HEK293 (cell line): ENCODE measurements around the gene LZTR1.

Experiments
- CTCF ChIA-PET: fragments of 350-600 bp; formaldehyde crosslinking; extraction: SDS; loops from one replicate; lab custom pipeline; 2021; ENCODE audit warnings: antibody characterized with exemption; lab: Yijun Ruan, JAX
- POLR2A ChIA-PET: fragments of 300-600 bp; formaldehyde crosslinking; extraction: SDS; loops from one replicate; lab custom pipeline; 2020; ENCODE audit warnings: antibody characterized with exemption, inconsistent platforms; lab: Yijun Ruan, JAX
- H3K27ac ChIP-seq: fragments of 200-500 bp; sonication (Bioruptor generic); 2 replicates; pipeline ENCODE4 v1.5.1; 2014; ENCODE audit warnings: low read depth, low read length, control low read depth, inconsistent platforms; ENCODE audit errors: extremely low read depth
- H3K36me3 ChIP-seq, 2 experiments: fragments of 200-500 bp in 1 of 2; sonication (Bioruptor generic) in 1 of 2; 1 replicate in 1 of 2; 2 replicates in 1 of 2; pipeline ENCODE4 v1.5.1; 2014 to 2017; ENCODE audit warnings: inconsistent platforms in 2 of 2, low read length in 2 of 2; ENCODE audit not compliant: control insufficient read depth in 2 of 2, insufficient read depth in 1 of 2
- H3K4me1 ChIP-seq: fragments of 200-500 bp; sonication (Bioruptor generic); 2 replicates; pipeline ENCODE4 v1.5.1; 2014; ENCODE audit warnings: mild to moderate bottlenecking, low read length, inconsistent platforms; ENCODE audit not compliant: control insufficient read depth, insufficient read depth
- H3K4me3 ChIP-seq: 2 replicates; pipeline ENCODE4 v1.5.1; 2011; ENCODE audit warnings: low read depth, mild to moderate bottlenecking, control low read depth, low read length, moderate library complexity
- H3K9me3 ChIP-seq: fragments of 200-500 bp; sonication (Bioruptor generic); 2 replicates; pipeline ENCODE4 v1.5.1; 2014; ENCODE audit warnings: low read depth, low read length, inconsistent platforms; ENCODE audit not compliant: control insufficient read depth, insufficient read depth
- EGR2 ChIP-seq: fragments of 450-650 bp; formaldehyde crosslinking; IDR thresholded peaks from 2 replicates; pipeline ENCODE4 v1.5.1; 2016; ENCODE audit warnings: low read depth, missing biosample characterization, missing genetic modification characterization
- GLIS1 ChIP-seq: fragments of 450-650 bp; formaldehyde crosslinking; IDR thresholded peaks from 2 replicates; pipeline ENCODE4 v1.5.1; 2016; ENCODE audit warnings: missing biosample characterization, missing genetic modification characterization
- HOXD13 ChIP-seq: sonication (generic); formaldehyde crosslinking; IDR thresholded peaks from 2 replicates; pipeline ENCODE4 v1.8.0; 2022; ENCODE audit warnings: missing genetic modification reagents, borderline replicate concordance
- KLF8 ChIP-seq: fragments of 450-650 bp; formaldehyde crosslinking; IDR thresholded peaks from 2 replicates; pipeline ENCODE4 v1.5.1; 2016; ENCODE audit warnings: missing biosample characterization, missing genetic modification characterization
- MZF1 ChIP-seq: fragments of 450-650 bp; formaldehyde crosslinking; IDR thresholded peaks from 2 replicates; pipeline ENCODE4 v1.5.1; 2017; ENCODE audit warnings: missing biosample characterization, missing genetic modification characterization, borderline replicate concordance
- OVOL3 ChIP-seq: fragments of 450-650 bp; formaldehyde crosslinking; IDR thresholded peaks from 2 replicates; pipeline ENCODE4 v1.5.1; 2016; ENCODE audit warnings: missing biosample characterization, missing genetic modification characterization
- SP3 ChIP-seq: fragments of 450-650 bp; formaldehyde crosslinking; IDR thresholded peaks from 2 replicates; pipeline ENCODE4 v1.5.1; 2016; ENCODE audit warnings: missing biosample characterization, missing genetic modification characterization
- ZBTB1 ChIP-seq: fragments of 450-650 bp; formaldehyde crosslinking; IDR thresholded peaks from 2 replicates; pipeline ENCODE4 v1.5.1; 2016; ENCODE audit warnings: missing biosample characterization, missing genetic modification characterization
- ZBTB8A ChIP-seq: fragments of 450-650 bp; formaldehyde crosslinking; IDR thresholded peaks from 2 replicates; pipeline ENCODE4 v1.5.1; 2016; ENCODE audit warnings: missing biosample characterization, missing genetic modification characterization
- ZFP69B ChIP-seq: fragments of 450-650 bp; formaldehyde crosslinking; IDR thresholded peaks from 2 replicates; pipeline ENCODE4 v1.5.1; 2016; ENCODE audit warnings: missing biosample characterization, missing genetic modification characterization
- ZNF155 ChIP-seq: fragments of 450-650 bp; formaldehyde crosslinking; IDR thresholded peaks from 2 replicates; pipeline ENCODE4 v1.5.1; 2016; ENCODE audit warnings: missing biosample characterization, missing genetic modification characterization
- ZNF157 ChIP-seq: fragments of 450-650 bp; formaldehyde crosslinking; IDR thresholded peaks from 2 replicates; pipeline ENCODE4 v1.5.1; 2016; ENCODE audit warnings: missing biosample characterization, missing genetic modification characterization
- ZNF184 ChIP-seq: fragments of 450-650 bp; IDR thresholded peaks from 2 replicates; pipeline ENCODE4 v1.5.1; 2018; ENCODE audit warnings: missing biosample characterization, mild to moderate bottlenecking, missing genetic modification characterization
- ZNF521 ChIP-seq: fragments of 450-650 bp; formaldehyde crosslinking; IDR thresholded peaks from 2 replicates; pipeline ENCODE4 v1.5.1; 2017; ENCODE audit warnings: missing biosample characterization, mild to moderate bottlenecking, missing genetic modification characterization
- ZNF530 ChIP-seq: fragments of 450-650 bp; formaldehyde crosslinking; IDR thresholded peaks from 2 replicates; pipeline ENCODE4 v1.5.1; 2016; ENCODE audit warnings: low read depth, missing biosample characterization, missing genetic modification characterization
- ZNF555 ChIP-seq: fragments of 450-650 bp; formaldehyde crosslinking; conservative IDR thresholded peaks from 2 replicates; pipeline ENCODE4 v1.5.1; 2017; ENCODE audit warnings: missing biosample characterization, mild to moderate bottlenecking, missing genetic modification characterization, inconsistent platforms
- ZNF624 ChIP-seq: fragments of 450-650 bp; formaldehyde crosslinking; IDR thresholded peaks from 2 replicates; pipeline ENCODE4 v1.5.1; 2017; ENCODE audit warnings: missing biosample characterization, missing genetic modification characterization
- ZNF626 ChIP-seq: fragments of 450-650 bp; sonication (Bioruptor Pico); formaldehyde crosslinking; IDR thresholded peaks from 2 replicates; pipeline ENCODE4 v1.5.1; 2018; ENCODE audit warnings: missing biosample characterization, missing genetic modification characterization, inconsistent platforms
- ZNF707 ChIP-seq: fragments of 450-650 bp; formaldehyde crosslinking; IDR thresholded peaks from 2 replicates; pipeline ENCODE4 v1.5.1; 2016; ENCODE audit warnings: missing biosample characterization, missing genetic modification characterization
- ZSCAN23 ChIP-seq: fragments of 450-650 bp; formaldehyde crosslinking; IDR thresholded peaks from 2 replicates; pipeline ENCODE4 v1.5.1; 2016; ENCODE audit warnings: missing biosample characterization, missing genetic modification characterization
- ZXDB ChIP-seq: fragments of 450-650 bp; formaldehyde crosslinking; IDR thresholded peaks from 2 replicates; pipeline ENCODE4 v1.5.1; 2016; ENCODE audit warnings: missing biosample characterization, missing genetic modification characterization
- TF ChIP-seq, protein P1 (sequence below): fragments of 450-650 bp; formaldehyde crosslinking; IDR thresholded peaks from 2 replicates; pipeline ENCODE4 v1.5.1; 2016; ENCODE audit warnings: missing biosample characterization, missing genetic modification characterization
- TF ChIP-seq, protein P2 (sequence below): IDR thresholded peaks from 2 replicates; pipeline ENCODE4 v1.6.1; 2011; ENCODE audit warnings: mild to moderate bottlenecking, low read depth, low read length, borderline replicate concordance
- TF ChIP-seq, protein P3 (sequence below): fragments of 450-650 bp; formaldehyde crosslinking; IDR thresholded peaks from 2 replicates; pipeline ENCODE4 v1.5.1; 2017; ENCODE audit warnings: missing biosample characterization, missing genetic modification characterization
- TF ChIP-seq, protein P4 (sequence below): fragments of 450-650 bp; formaldehyde crosslinking; IDR thresholded peaks from 2 replicates; pipeline ENCODE4 v1.5.1; 2017; ENCODE audit warnings: missing biosample characterization, missing genetic modification characterization

LZTR1 gene

DNA sequence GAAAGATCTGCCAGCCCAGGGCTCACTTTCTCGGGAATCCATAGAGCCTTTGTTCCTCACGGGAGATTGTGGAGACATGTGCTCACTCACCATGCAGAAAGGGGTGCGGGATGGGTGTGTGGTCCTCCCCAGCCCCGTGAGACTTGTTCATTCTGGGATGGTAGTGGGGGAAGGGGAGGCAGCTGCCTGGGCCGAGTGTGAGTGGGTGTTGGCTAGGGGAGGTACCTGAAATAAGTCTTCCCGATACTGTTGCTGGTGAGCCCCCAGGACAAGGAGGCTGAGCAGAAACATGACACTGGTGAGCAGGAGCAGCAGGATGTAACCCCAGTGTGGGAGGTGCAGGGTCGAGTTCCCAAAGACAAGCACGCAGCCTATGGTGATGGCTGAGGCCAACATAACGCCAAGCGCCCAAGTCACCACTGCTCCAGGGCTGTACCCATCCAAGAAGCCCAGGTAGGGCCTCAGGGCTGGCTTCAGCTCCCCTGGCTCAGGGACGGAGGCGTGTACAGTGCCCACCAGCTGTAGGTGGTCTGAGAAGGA lies 47.5 kb downstream of the LZTR1 start:
- CTCF ChIA-PET = interaction anchor here (1.2 kb wide), 1 partner anchor 9 kb away, joined by 3 read pairs; no protein-coding TSS in a partner anchor
- TF ChIP-seq ZNF521 (tag by site-specific recombination) (no peak), ZFP69B (tag by site-specific recombination) (no peak), ZNF530 (no peak), OVOL3 (tag by site-specific recombination) (no peak), EGR2 (tag by site-specific recombination) (0 out of 2 replicates have a peak, but pooled peaks have one; percentile 34)
- TF ChIP-seq, protein P1, sequence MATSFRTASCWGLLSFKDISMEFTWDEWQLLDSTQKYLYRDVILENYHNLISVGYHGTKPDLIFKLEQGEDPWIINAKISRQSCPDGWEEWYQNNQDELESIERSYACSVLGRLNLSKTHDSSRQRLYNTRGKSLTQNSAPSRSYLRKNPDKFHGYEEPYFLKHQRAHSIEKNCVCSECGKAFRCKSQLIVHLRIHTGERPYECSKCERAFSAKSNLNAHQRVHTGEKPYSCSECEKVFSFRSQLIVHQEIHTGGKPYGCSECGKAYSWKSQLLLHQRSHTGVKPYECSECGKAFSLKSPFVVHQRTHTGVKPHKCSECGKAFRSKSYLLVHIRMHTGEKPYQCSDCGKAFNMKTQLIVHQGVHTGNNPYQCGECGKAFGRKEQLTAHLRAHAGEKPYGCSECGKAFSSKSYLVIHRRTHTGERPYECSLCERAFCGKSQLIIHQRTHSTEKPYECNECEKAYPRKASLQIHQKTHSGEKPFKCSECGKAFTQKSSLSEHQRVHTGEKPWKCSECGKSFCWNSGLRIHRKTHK (tag by site-specific recombination) = no peak
- TF ChIP-seq, protein P2, sequence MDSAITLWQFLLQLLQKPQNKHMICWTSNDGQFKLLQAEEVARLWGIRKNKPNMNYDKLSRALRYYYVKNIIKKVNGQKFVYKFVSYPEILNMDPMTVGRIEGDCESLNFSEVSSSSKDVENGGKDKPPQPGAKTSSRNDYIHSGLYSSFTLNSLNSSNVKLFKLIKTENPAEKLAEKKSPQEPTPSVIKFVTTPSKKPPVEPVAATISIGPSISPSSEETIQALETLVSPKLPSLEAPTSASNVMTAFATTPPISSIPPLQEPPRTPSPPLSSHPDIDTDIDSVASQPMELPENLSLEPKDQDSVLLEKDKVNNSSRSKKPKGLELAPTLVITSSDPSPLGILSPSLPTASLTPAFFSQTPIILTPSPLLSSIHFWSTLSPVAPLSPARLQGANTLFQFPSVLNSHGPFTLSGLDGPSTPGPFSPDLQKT = no peak
- TF ChIP-seq, protein P3, sequence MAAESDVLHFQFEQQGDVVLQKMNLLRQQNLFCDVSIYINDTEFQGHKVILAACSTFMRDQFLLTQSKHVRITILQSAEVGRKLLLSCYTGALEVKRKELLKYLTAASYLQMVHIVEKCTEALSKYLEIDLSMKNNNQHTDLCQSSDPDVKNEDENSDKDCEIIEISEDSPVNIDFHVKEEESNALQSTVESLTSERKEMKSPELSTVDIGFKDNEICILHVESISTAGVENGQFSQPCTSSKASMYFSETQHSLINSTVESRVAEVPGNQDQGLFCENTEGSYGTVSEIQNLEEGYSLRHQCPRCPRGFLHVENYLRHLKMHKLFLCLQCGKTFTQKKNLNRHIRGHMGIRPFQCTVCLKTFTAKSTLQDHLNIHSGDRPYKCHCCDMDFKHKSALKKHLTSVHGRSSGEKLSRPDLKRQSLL (tag by site-specific recombination) = no peak
- POLR2A ChIA-PET = interaction anchor here (1.3 kb wide), 1 partner anchor 28 kb away, joined by 3 read pairs; the partner anchor contains the start of gene THAP7

DNA sequence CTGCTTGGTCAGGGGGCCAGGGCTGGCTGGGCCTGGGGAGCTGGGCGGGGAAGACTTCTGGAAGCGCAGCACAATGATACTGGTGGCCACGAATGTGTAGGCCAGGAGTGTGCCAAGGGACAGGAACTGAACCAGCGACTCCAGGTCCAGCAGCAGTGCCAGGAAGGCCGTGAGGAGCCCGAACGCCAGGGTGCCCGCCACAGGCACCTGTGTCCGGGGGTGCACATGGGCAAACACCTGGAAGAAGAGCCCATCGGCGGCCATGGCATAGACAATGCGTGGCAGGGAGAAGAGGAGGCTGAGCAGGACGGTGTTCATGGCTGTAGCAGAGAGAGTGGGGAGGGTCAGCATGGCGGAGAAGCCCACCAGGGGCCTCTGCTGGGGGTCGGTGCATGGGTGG lies 47.9 kb downstream of the LZTR1 start:
- H3K4me3 ChIP-seq = no peak overlapping the region
- TF ChIP-seq ZFP69B (tag by site-specific recombination) (no peak), ZNF624 (no peak), SP3 (tag by site-specific recombination) (no peak), ZNF707 (tag by site-specific recombination) (no peak), KLF8 (tag by site-specific recombination) (no peak), GLIS1 (tag by site-specific recombination) (no peak), ZNF626 (tag by site-specific recombination) (no peak)
- ChIA-PET POLR2A (interaction anchor here (1.3 kb wide), 1 partner anchor 28 kb away, joined by 3 read pairs; the partner anchor contains the start of gene THAP7), CTCF (interaction anchor here (1.2 kb wide), 1 partner anchor 9 kb away, joined by 3 read pairs; no protein-coding TSS in a partner anchor)
- no peak overlapping the region for H3K27ac ChIP-seq
- H3K4me1 ChIP-seq = no peaks in the 10 kb centered on the region
- no peaks in the 10 kb centered on the region for H3K9me3 ChIP-seq
- no peaks in the 10 kb centered on the region for H3K36me3 ChIP-seq

More for the DNA sequence above, 47.5 kb downstream of the LZTR1 start:
- H3K27ac ChIP-seq = no peak overlapping the region
- no peaks in the 10 kb centered on the region for H3K36me3 ChIP-seq
- no peaks in the 10 kb centered on the region for H3K4me1 ChIP-seq
- H3K4me3 ChIP-seq = no peak overlapping the region
- no peaks in the 10 kb centered on the region for H3K9me3 ChIP-seq

DNA sequence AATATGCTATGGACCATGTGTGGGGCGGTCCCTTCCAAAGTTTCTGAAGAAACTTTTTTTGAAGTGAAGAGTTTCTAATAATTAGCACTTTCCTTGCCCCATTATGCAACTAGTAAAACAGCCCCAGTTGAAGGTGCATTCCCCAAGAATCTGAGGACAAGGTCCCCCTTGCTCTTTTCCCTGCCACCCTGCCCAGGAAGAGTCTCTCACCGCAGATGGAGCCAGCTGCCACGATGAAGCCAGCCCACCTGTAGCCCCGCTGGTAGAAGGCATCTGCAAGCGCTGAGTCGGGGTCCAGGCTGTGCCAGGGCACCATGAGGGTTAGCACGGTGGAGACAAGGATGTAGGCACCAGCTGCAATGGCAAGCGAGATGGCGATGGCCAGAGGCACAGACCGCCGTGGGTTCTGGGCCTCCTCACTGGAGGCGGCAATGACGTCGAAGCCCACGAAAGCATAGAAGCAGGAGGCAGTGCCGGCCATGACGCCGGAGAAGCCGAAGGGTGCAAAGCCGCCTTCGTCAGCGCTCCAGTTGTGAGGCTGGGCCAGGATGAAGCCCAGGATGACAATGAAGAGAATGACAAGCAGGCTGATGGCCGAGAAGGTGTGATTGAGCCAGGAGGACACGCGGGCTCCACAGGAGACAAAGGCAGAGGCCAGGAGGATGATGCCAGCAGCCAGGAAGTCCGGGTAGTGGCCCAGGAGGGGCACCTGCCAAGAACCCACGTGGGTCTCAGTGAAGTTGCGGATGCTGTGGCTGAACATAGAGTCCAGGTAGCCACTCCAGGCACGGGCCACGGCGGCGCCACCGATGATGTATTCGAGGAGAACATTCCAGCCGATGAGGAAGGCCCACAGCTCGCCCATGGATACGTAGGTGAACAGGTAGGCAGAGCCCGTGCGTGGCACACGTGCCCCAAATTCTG lies 48.8 kb downstream of the LZTR1 start:
- no peaks in the 10 kb centered on the region for H3K4me1 ChIP-seq
- H3K27ac ChIP-seq = no peak overlapping the region
- CTCF ChIA-PET = interaction anchor here (0.6 kb wide), 1 partner anchor 77 kb away, joined by 3 read pairs; no protein-coding TSS in a partner anchor
- H3K9me3 ChIP-seq = no peaks in the 10 kb centered on the region
- no peaks in the 10 kb centered on the region for H3K36me3 ChIP-seq
- no peak overlapping the region for H3K4me3 ChIP-seq
- POLR2A ChIA-PET = interaction anchor here (1.3 kb wide), 1 partner anchor 29 kb away, joined by 3 read pairs; the partner anchor contains the start of gene THAP7
- TF ChIP-seq ZBTB1 (tag by site-specific recombination) (no peak), HOXD13 (no peak), ZNF155 (tag by site-specific recombination) (no peak), MZF1 (tag by site-specific recombination) (no peak), GLIS1 (tag by site-specific recombination) (no peak), ZNF555 (tag by site-specific recombination) (no peak), ZBTB8A (tag by site-specific recombination) (no peak), ZNF184 (no peak), EGR2 (tag by site-specific recombination) (no peak), ZSCAN23 (tag by site-specific recombination) (no peak), ZXDB (tag by site-specific recombination) (no peak), ZNF157 (tag by site-specific recombination) (no peak)
- TF ChIP-seq, protein P4, sequence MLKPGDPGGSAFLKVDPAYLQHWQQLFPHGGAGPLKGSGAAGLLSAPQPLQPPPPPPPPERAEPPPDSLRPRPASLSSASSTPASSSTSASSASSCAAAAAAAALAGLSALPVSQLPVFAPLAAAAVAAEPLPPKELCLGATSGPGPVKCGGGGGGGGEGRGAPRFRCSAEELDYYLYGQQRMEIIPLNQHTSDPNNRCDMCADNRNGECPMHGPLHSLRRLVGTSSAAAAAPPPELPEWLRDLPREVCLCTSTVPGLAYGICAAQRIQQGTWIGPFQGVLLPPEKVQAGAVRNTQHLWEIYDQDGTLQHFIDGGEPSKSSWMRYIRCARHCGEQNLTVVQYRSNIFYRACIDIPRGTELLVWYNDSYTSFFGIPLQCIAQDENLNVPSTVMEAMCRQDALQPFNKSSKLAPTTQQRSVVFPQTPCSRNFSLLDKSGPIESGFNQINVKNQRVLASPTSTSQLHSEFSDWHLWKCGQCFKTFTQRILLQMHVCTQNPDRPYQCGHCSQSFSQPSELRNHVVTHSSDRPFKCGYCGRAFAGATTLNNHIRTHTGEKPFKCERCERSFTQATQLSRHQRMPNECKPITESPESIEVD (tag by site-specific recombination) = no peak
